ENCODE measurements around the gene SCAF11. TPM values are rescaled to one million over a fixed set of nuclear protein-coding genes. Genes with fewer than 3 reads are reported as not detected.

SCAF11 gene
- total and polyA plus RNA-seq, 9 donors = 30.8 to 149 (median 94.1) TPM

DNA sequence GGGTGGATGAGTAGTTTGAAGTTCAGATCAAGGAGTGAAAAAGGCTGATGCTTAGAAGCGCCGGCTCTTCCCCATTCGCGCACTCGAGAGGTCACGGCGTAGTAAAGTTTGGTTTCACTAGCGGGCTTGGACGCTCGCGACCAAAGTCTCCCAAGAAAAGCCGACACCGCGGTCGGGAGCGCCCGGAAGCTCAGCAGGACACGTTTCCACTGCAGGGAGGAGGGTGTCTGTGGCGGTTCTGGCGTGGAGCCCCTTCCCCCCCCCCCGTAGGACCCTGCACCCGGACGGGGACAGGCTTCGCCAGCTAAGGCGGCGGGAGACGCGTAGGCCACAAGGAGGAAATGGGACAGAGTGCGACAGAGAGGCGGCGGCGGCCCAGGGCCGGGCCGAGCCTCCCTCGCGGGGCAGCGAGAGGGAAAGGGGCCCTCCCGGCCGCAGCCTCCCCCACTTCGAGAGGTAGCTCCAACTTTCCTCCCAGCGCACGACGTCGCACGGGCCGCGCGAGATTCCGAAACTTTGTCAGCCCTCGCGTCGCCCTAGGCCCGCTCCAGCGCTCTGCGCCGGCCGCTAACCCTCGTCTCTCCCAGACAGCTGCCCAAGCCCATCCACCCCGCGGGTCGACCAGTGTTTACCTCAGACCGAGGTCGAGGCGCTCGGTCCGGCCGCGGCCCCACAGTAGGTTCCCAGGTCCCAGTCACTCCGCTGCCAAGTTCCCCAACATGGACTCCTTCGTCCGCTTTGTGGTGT is 480 bp downstream of the SCAF11 start:
- 0 to 1% (median 0%) methylated on average over 68 to 71 of the region's 71 CpGs for WGBS, 3 donors
- Histone ChIP-seq H3K4me1 (ENCODE audit: insufficient read depth) (peaks cover 8% of the 10 kb centered on the region), H3K4me3 (peak overlapping the region; percentile 82), H3K27me3 (no peaks in the 10 kb centered on the region), H3K9me3 (no peaks in the 10 kb centered on the region), H3K36me3 (no peaks in the 10 kb centered on the region), H3K27ac (peak overlapping the region; percentile 91 to 97)
- DNase-seq = peak; percentile 56 to 73 (median 71)
- intact Hi-C loops (cut with DNase I) = loop anchor here in 2 of 4 donors (2.0 to 10.0 kb wide), 3 partner anchors 259 to 385 kb away; partner anchors contain the start of genes ARID2 (in 1 of the 2) and SLC38A2 (in 1 of the 2)
- TF ChIP-seq POLR2A (IDR thresholded peaks at IDR 0.05) = peak; percentile 37
- TF ChIP-seq, protein P1, sequence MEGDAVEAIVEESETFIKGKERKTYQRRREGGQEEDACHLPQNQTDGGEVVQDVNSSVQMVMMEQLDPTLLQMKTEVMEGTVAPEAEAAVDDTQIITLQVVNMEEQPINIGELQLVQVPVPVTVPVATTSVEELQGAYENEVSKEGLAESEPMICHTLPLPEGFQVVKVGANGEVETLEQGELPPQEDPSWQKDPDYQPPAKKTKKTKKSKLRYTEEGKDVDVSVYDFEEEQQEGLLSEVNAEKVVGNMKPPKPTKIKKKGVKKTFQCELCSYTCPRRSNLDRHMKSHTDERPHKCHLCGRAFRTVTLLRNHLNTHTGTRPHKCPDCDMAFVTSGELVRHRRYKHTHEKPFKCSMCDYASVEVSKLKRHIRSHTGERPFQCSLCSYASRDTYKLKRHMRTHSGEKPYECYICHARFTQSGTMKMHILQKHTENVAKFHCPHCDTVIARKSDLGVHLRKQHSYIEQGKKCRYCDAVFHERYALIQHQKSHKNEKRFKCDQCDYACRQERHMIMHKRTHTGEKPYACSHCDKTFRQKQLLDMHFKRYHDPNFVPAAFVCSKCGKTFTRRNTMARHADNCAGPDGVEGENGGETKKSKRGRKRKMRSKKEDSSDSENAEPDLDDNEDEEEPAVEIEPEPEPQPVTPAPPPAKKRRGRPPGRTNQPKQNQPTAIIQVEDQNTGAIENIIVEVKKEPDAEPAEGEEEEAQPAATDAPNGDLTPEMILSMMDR (IDR thresholded peaks at IDR 0.05) = no peak
- TF ChIP-seq EP300 (IDR thresholded peaks at IDR 0.05) = no peak

GRCh38 chr12:45989287-45989686 is 1.1 kb downstream of the SCAF11 start:
- no peak for DNase-seq
- Histone ChIP-seq H3K9me3 (no peaks in the 10 kb centered on the region), H3K36me3 (no peaks in the 10 kb centered on the region), H3K4me3 (peak overlapping the region; percentile 82), H3K27me3 (no peaks in the 10 kb centered on the region), H3K4me1 (ENCODE audit: insufficient read depth) (peaks cover 11% of the 10 kb centered on the region), H3K27ac (peak overlapping the region; percentile 91 to 97)
- 1 to 3% (median 1%) methylated on average over 10 of the region's 10 CpGs for WGBS, 3 donors
- no peak for TF ChIP-seq EP300 (IDR thresholded peaks at IDR 0.05)
- TF ChIP-seq POLR2A (IDR thresholded peaks at IDR 0.05) = no peak
- TF ChIP-seq, protein P1 (IDR thresholded peaks at IDR 0.05) = no peak
- intact Hi-C loops (cut with DNase I) = loop anchor here in 1 of 4 donors (10.0 kb wide), 1 partner anchor 386 kb away; the partner anchor contains the start of gene SLC38A2

- 23 to 31% (median 24%) methylated on average over 3 of the region's 3 CpGs for WGBS, 3 donors
- Histone ChIP-seq H3K4me3 (peak overlapping the region; percentile 82), H3K9me3 (no peaks in the 10 kb centered on the region), H3K36me3 (no peaks in the 10 kb centered on the region), H3K4me1 (ENCODE audit: insufficient read depth) (peaks cover 11% of the 10 kb centered on the region), H3K27ac (no peak overlapping the region), H3K27me3 (no peaks in the 10 kb centered on the region)
- intact Hi-C loops (cut with DNase I) = loop anchor here in 1 of 4 donors (10.0 kb wide), 1 partner anchor 387 kb away; the partner anchor contains the start of gene SLC38A2
- DNase-seq = no peak
- TF ChIP-seq POLR2A (IDR thresholded peaks at IDR 0.05) (no peak), EP300 (IDR thresholded peaks at IDR 0.05) (no peak)
- TF ChIP-seq, protein P1 (IDR thresholded peaks at IDR 0.05) = no peak
Measured at GRCh38 chr12:45988264-45988663, 2.1 kb downstream of the SCAF11 start.

DNA sequence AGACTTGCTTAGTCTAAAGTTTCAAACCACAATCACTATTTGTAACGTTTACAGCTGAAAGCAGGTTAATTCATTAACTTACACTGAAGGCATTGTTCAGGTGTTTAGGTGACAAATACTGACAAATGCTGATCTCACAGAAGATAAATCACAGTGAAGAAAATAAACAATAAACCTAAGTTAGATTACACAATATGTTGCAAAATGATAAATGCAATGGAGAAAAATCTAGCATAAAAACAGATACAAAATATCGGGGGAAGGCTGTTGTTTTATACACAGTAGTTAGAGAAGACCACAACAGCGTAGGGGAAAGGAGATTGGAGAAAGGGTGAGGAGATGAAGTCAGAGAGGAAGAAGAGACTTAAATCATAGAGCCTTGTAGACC is 3.0 kb downstream of the SCAF11 start:
- WGBS, 3 donors = 41 to 58% (median 58%) methylated on average over 3 of the region's 3 CpGs
- Histone ChIP-seq H3K9me3 (no peaks in the 10 kb centered on the region), H3K27ac (no peak overlapping the region), H3K4me1 (ENCODE audit: insufficient read depth) (peaks cover 11% of the 10 kb centered on the region), H3K27me3 (no peaks in the 10 kb centered on the region), H3K4me3 (no peak overlapping the region), H3K36me3 (no peaks in the 10 kb centered on the region)
- intact Hi-C loops (cut with DNase I) = loop anchor here in 1 of 4 donors (10.0 kb wide), 1 partner anchor 387 kb away; the partner anchor contains the start of gene SLC38A2
- TF ChIP-seq EP300 (IDR thresholded peaks at IDR 0.05) = no peak
- DNase-seq = no peak
